Lower lobe of right lung (tissue), 2 donors: Measurements from ENCODE around the gene MTG1. TPM values are rescaled to one million over a fixed set of nuclear protein-coding genes. Genes with fewer than 3 reads are reported as not detected.
A peak's percentile ranks its signal among the peaks of the same experiment; 100 is the strongest.

Experiments used
- ATAC-seq, 2 donors: fragments of 200-7000 bp; cut with Tn5 transposase; one replicate each; pipeline ENCODE4 v1.9.1; 2020 to 2022; ENCODE audit warnings: mild to moderate bottlenecking in 2 of 2, moderate library complexity in 2 of 2
- DNase-seq: peaks from one replicate; pipeline ENCODE4 v3.0.0-alpha.2; 2020
- H3K27ac ChIP-seq: fragments of 200-600 bp; one replicate; pipeline ENCODE4 v1.8.0; 2022
- H3K27me3 ChIP-seq: fragments of 200-600 bp; one replicate; pipeline ENCODE4 v1.8.0; 2022; ENCODE audit warnings: low read depth
- H3K36me3 ChIP-seq: fragments of 200-600 bp; one replicate; pipeline ENCODE4 v1.8.0; 2022; ENCODE audit warnings: mild to moderate bottlenecking
- H3K4me1 ChIP-seq: fragments of 200-600 bp; one replicate; pipeline ENCODE4 v1.8.0; 2022
- H3K4me3 ChIP-seq: fragments of 200-600 bp; one replicate; pipeline ENCODE4 v1.8.0; 2022; ENCODE audit warnings: mild to moderate bottlenecking
- H3K9me3 ChIP-seq: fragments of 200-600 bp; one replicate; pipeline ENCODE4 v1.8.0; 2022
- intact Hi-C: fragments of 100-400 bp; cut with DNase I; formaldehyde crosslinking; loops from one replicate; pipeline ENCODE4 v1.11.0; 2022
- total RNA-seq: library from RNA; stranded (reverse); fragmentation: NEBNext Ultra II Directional; extraction: Animal tissue kit (Norgen Biotek cat#: 25700); gene quantifications from one replicate; pipeline ENCODE4 v1.2.1, GENCODE V29; 2021
- TF ChIP-seq, protein P1 (sequence below): fragments of 200-600 bp; IDR thresholded peaks from one replicate; pipeline ENCODE4 v1.8.0; 2022; ENCODE audit warnings: antibody characterized with exemption, mild to moderate bottlenecking
- donor health status: DM: no; HTN: yes; CAD: no; lungs with severe emphysema.

The MTG1 gene
- total RNA-seq, 1 donor from 2014 or later, result 41.7 TPM

DNA sequence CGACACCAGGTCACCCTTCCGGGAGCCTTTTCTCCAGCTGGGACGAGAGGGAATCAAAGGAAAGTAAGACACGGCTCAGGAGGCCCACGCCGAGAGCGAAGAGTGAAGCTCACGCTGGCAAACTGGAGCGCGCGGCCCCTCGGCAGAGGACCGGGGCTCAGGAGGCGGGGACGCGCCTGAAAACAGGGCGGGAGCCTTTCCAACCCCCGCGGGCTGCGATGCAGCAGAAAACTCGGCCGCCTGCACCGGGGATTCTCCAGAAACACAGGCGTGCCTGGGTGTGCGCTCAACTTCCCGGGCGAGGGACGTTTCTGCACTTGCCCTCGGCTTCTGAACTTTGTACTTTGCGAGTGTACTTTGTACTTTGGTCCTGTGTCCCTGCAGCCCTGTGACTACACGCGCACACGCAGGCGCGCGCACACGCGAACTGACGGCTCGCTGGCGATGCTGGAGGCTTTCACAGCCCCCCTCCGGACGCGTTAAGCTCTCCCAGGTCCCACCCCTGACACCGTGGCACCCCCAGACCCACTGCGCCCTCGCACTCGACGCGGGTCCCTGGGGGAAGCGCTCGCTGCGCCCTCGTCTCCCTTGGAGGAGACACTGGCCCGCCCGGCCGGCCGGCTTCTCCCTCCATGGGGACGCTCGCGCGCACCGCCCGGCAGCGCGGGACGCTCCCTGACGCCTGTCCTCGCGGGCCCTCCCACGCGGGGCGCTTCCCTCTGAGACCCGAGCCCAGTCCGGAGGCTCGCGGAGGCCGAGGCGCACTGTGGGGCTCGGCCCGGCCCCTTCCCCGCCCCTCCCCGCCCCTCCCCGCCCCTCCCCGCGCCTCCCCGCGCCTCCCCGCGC lies 15.5 kb upstream of the MTG1 start:
- H3K4me3 ChIP-seq, result peak overlapping the region; percentile 95
- peak; percentile 90 for DNase-seq
- H3K9me3 ChIP-seq, result no peaks in the 10 kb centered on the region
- TF ChIP-seq, protein P1, sequence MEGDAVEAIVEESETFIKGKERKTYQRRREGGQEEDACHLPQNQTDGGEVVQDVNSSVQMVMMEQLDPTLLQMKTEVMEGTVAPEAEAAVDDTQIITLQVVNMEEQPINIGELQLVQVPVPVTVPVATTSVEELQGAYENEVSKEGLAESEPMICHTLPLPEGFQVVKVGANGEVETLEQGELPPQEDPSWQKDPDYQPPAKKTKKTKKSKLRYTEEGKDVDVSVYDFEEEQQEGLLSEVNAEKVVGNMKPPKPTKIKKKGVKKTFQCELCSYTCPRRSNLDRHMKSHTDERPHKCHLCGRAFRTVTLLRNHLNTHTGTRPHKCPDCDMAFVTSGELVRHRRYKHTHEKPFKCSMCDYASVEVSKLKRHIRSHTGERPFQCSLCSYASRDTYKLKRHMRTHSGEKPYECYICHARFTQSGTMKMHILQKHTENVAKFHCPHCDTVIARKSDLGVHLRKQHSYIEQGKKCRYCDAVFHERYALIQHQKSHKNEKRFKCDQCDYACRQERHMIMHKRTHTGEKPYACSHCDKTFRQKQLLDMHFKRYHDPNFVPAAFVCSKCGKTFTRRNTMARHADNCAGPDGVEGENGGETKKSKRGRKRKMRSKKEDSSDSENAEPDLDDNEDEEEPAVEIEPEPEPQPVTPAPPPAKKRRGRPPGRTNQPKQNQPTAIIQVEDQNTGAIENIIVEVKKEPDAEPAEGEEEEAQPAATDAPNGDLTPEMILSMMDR, result no peak
- H3K27me3 ChIP-seq, result no peaks in the 10 kb centered on the region
- H3K36me3 ChIP-seq, result no peaks in the 10 kb centered on the region
- peak overlapping the region; percentile 85 for H3K27ac ChIP-seq
- intact Hi-C loops, result no loop called here
- peak; percentile 88 to 89 for ATAC-seq
- H3K4me1 ChIP-seq, result peaks cover 28% of the 10 kb centered on the region

DNA sequence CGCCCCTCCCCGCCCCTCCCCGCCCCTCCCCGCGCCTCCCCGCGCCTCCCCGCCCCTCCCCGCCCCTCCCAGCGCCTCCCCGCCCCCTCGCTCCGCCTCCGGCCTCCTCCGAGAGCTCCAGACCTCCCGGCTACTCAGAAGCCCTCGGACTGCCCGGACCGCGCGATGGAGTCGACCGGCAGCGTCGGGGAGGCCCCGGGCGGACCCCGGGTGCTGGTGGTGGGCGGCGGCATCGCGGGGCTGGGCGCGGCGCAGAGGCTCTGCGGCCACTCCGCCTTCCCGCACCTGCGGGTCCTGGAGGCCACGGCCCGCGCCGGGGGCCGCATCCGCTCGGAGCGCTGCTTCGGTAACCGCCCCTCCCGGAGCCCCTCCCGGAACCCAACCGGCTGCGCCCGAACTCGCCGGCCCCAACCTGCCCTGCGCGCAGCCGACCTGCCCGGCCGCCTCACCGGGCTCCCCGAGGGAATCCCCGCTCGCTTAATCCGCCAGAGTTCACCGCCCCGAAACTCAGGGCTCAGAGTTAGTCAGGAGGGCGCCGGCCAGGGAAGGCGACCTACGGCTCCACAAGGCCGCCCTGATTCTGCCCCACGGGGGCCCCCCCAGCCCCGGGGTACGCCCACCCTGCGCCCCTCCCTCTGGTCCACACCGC lies 14.7 kb upstream of the MTG1 start, which contains the start of gene PAOX:
TSS of gene PAOX (plus strand) at position 111 of the 649 bp plus-strand sequence. CDS start at position 166, 55 bp downstream.
- peaks cover 22% of the 10 kb centered on the region for H3K4me1 ChIP-seq
- H3K9me3 ChIP-seq, result no peaks in the 10 kb centered on the region
- TF ChIP-seq, protein P1, result no peak
- peak within 1 kb of the TSS; percentile 95 for H3K4me3 ChIP-seq
- intact Hi-C loops, result no loop called here
- H3K36me3 ChIP-seq, result peaks cover 7% of the 10 kb centered on the region
- peak; percentile 75 to 76 for ATAC-seq
- DNase-seq, result peak; percentile 81
- peak within 1 kb of the TSS; percentile 85 for H3K27ac ChIP-seq
- no peaks in the 10 kb centered on the region for H3K27me3 ChIP-seq

DNA sequence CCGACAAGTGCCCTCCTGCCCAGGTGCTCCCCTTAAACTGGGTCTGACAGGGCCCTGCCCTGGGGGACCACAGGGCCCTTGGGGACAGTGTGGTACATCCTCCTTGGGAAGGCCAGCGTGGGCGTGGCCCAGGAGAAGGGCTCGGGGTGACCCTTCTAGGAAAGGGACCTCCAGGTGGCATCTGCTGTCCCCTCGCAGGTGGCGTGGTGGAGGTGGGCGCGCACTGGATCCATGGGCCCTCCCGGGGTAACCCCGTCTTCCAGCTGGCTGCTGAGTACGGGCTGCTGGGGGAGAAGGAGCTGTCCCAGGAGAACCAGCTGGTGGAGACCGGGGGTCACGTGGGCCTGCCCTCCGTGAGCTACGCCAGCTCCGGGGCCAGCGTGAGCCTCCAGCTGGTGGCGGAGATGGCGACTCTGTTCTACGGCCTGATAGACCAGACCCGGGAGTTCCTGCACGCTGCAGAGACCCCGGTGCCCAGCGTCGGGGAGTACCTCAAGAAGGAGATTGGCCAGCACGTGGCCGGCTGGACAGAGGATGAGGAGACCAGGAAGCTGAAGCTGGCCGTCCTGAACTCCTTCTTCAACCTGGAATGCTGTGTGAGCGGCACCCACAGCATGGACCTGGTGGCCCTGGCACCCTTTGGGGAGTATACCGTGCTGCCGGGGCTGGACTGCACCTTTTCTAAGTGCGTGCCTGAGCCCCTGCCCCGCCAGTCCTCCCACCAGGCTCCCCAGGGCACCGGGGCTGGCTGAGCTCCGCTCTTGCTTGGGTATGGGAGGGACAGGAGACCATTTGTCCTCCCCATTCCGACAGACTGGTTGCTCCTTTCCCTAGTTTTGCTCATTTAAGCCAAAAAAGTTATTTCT lies 13.9 kb upstream of the MTG1 start:
- no peaks in the 10 kb centered on the region for H3K27me3 ChIP-seq
- ATAC-seq, result no peak
- DNase-seq, result peak; percentile 55
- peaks cover 20% of the 10 kb centered on the region for H3K4me1 ChIP-seq
- peaks cover 9% of the 10 kb centered on the region for H3K36me3 ChIP-seq
- H3K27ac ChIP-seq, result peak overlapping the region; percentile 76
- no peaks in the 10 kb centered on the region for H3K9me3 ChIP-seq
- TF ChIP-seq, protein P1, result no peak
- peak overlapping the region; percentile 95 for H3K4me3 ChIP-seq
- intact Hi-C loops, result no loop called here

DNA sequence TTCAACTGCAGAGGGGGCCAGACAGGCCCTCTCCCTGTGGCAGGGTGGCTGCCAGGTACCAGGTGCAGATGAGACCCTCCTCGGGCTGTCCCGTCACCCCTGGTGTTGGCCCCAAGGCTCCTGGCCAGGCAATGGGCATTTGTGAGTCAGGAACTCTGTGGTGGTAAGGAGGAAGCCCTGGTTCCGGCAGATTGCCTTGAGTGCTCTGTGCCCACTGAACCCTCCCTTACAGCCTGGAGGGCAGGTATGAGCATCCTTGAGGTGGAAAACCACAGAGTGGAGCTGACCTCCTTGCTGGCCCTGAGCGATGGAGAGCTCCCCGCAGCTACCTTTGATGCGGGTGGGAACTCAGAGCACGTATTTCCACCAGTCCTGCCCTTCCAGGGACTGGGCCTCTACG lies 12.9 kb upstream of the MTG1 start:
- intact Hi-C loops, result no loop called here
- ATAC-seq (no peak), DNase-seq (peak; percentile 43)
- Histone ChIP-seq H3K27ac (no peak overlapping the region), H3K4me3 (no peak overlapping the region), H3K9me3 (no peaks in the 10 kb centered on the region), H3K4me1 (peaks cover 20% of the 10 kb centered on the region), H3K36me3 (peaks cover 9% of the 10 kb centered on the region), H3K27me3 (no peaks in the 10 kb centered on the region)
- TF ChIP-seq, protein P1, result no peak

DNA sequence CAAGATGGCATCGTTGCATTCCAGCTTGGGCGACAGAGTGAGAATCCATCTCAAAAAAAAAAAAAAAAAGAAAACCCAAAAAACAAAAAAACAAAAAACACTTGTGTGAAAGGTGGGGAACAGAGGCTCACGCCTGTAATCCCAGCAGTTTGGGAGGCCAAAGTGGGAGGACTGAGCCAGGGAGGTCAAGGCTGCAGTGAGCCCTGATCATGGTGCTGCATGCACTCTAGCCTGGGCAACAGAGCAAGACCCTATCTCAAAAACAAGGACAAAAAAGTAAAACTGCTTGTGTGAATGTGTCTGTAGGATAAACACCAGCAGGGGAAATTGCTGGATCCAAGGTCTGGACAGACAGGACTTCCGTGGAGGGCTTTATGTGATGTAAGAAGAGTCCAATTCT lies 10.4 kb upstream of the MTG1 start:
- H3K36me3 ChIP-seq, result peaks cover 9% of the 10 kb centered on the region
- TF ChIP-seq, protein P1, result no peak
- peaks cover 11% of the 10 kb centered on the region for H3K4me1 ChIP-seq
- ATAC-seq (no peak), DNase-seq (no peak)
- no peaks in the 10 kb centered on the region for H3K9me3 ChIP-seq
- no peaks in the 10 kb centered on the region for H3K27me3 ChIP-seq
- intact Hi-C loops, result no loop called here
- no peak overlapping the region for H3K4me3 ChIP-seq
- no peak overlapping the region for H3K27ac ChIP-seq
